DOHH2 (cell line): Measurements from ENCODE around the gene DPYSL5.

Source experiments
- CTCF ChIP-seq: fragments of 200-600 bp; sonication (generic); IDR thresholded peaks from one replicate; pipeline ENCODE4 v1.5.1; 2014; ENCODE audit warnings: antibody characterized with exemption, mild to moderate bottlenecking, low read depth, low read length; ENCODE audit not compliant: poor library complexity, severe bottlenecking
- EZH2phosphoT487 ChIP-seq: fragments of 200-600 bp; sonication (generic); IDR thresholded peaks from 2 replicates; pipeline ENCODE4 v1.6.1; 2017; ENCODE audit warnings: borderline replicate concordance, mild to moderate bottlenecking, antibody characterized with exemption, low read length, moderate library complexity, mixed read lengths

GRCh38 chr2:26970928-26971627 lies 123.1 kb downstream of the DPYSL5 start:
- no peak for TF ChIP-seq EZH2phosphoT487
- TF ChIP-seq CTCF: no peak
